ENCODE results near the gene ZWILCH.
A peak's percentile ranks its signal among the peaks of the same experiment; 100 is the strongest.
"Not testable (repeated sequence)": the region's sequence is repeated elsewhere in the genome, so short reads cannot be mapped to it uniquely, and the experiment has no call there.

The ZWILCH gene

DNA sequence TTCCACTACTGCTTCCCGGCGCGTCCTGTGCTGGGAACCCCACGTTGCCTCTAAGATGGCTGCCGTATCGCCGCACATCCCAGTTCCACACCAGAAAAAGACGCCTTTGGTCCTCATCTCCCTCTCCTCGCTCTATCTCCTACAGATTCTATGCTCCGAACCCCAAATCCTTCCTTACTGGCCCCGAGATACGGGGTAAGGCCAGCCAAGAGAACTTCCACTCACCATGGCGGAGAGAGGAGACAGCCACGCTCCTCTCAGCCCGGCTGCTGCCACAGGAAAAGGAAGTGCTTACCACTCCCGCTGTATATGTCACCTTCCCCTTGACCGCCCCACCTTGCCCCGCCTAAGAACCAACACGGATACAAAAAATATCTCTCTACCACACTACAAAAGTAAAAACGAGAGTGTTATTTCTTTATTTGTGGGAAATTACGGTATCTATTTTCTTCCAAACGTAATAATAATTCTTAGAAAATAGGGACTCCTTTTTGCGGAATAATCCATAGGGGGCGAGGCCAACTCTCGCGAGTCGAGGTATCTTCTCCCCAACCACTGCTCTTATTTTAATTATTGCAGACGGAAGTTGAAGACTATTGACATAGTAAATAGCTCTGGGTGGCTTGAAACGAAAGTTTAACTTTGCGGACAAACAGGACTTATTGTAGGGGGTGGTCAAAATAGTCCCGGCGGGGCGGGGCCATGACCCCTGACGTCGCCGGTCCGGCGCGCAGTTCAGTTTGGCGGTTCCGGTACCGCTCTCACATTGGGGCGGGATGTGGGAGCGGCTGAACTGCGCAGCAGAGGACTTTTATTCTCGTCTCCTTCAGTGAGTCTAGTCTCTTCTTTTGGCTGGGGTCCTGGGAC, at the start of gene ZWILCH, which contains the start of gene RPL4:
Gene ZWILCH, plus strand, starts transcription at position 764 of the 867 bp plus-strand sequence. Its CDS starts 13 bp downstream, at position 777.
Gene RPL4, minus strand, starts transcription at position 293 of the 867 bp plus-strand sequence. Its CDS starts 65 bp downstream, at position 228.
- peak; percentile 76 for DNase-seq

GRCh38 chr15:66456211-66456610, 48.9 kb upstream of the ZWILCH start:
- DNase-seq = no peak

GRCh38 chr15:66459818-66460615, 45.1 kb upstream of the ZWILCH start:
- DNase-seq = no peak

GRCh38 chr15:66461294-66461693, 43.8 kb upstream of the ZWILCH start:
- not testable (repeated sequence) for DNase-seq

- no peak for DNase-seq
Measured at GRCh38 chr15:66461917-66462316, 43.2 kb upstream of the ZWILCH start.

DNA sequence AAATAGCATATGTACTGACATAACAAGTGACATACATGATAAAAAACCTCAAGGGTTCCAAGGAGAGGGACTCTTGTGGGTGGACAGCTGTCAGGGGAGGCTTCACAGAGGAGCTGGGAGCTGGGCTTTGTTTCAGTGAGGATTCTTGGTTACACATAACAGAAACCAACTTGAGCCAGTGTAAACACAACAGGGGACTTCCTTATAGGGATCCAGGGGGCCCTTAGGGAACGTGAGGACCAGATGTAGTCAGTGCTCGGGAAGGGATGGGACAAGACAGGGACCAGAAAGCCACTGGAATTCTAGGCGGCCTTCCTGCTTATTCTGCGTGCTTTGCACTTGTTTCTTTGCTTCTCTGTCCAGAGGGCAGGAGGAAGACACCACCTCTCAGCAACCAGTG, 42.5 kb upstream of the ZWILCH start:
- no peak for DNase-seq

- DNase-seq = not testable (repeated sequence)
Measured at GRCh38 chr15:66465294-66465693, 39.8 kb upstream of the ZWILCH start.

GRCh38 chr15:66467162-66468040, 37.7 kb upstream of the ZWILCH start:
- not testable (repeated sequence) for DNase-seq

GRCh38 chr15:66470825-66471224, 34.3 kb upstream of the ZWILCH start:
- DNase-seq = not testable (repeated sequence)

DNA sequence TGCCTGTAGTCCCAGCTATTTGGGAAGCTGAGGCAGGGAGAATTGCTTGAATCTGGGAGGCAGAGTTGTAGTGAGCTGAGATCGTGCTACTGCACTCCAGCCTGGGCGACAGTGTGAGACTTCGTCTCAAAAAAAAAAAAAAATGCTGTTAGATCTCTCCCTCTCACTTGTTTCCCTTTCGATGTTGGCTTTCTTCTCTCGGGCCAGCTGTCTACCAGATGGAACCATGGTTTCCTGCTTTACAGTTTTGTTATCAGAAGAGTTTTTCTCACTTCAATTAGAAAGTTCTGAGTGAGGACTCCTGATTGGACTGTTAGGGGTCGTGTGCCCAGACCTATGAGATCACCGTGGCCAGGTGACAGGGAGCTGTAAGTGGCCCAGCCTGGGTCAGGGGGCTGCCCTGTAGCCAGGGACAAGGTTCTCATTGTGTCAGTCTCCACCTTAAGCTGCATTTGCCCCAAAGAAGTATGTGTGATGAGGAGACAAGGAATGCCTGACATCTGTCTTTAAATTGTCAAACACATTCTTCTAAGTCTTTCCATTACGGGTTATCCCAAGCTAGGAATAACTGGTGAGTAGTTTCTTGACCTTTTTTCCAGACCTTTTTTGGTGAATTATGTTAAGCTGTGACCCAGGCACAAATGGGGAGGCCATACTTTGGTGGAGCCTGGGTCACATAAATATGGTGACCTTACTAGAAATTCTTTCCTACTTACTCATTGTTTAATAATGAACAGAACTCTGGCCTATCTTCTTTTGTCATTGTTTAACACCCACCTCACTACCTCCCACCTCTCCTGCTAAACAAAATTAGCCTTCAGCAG, 32.7 kb upstream of the ZWILCH start:
- DNase-seq = peak; percentile 5

GRCh38 chr15:66474135-66474534, 31.0 kb upstream of the ZWILCH start:
- no peak for DNase-seq

DNA sequence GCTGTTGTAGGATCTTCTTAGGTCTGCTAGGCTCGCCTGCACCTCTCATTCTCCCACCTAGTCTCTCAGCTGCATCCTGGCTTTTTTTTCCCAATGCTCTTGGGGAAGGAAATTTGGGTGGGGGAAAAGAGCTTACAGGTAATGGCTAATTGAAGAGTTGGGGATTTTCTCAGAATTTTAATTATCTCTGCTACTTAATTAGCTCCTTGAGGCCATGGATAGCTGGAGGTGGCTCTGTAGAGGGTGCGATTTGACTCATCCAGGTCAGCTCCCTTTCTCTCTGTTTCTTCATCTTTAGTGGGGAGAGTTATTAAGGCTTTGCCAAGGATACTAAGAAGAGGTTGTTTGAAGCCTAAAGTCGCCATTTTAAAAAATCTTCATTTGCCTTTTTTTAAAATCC, 30.2 kb upstream of the ZWILCH start:
- DNase-seq = no peak

- DNase-seq = no peak
Measured at GRCh38 chr15:66476535-66476934, 28.6 kb upstream of the ZWILCH start.

GRCh38 chr15:66477011-66477410, 28.1 kb upstream of the ZWILCH start:
- DNase-seq = no peak

GRCh38 chr15:66480267-66480666, 24.9 kb upstream of the ZWILCH start:
- no peak for DNase-seq

DNA sequence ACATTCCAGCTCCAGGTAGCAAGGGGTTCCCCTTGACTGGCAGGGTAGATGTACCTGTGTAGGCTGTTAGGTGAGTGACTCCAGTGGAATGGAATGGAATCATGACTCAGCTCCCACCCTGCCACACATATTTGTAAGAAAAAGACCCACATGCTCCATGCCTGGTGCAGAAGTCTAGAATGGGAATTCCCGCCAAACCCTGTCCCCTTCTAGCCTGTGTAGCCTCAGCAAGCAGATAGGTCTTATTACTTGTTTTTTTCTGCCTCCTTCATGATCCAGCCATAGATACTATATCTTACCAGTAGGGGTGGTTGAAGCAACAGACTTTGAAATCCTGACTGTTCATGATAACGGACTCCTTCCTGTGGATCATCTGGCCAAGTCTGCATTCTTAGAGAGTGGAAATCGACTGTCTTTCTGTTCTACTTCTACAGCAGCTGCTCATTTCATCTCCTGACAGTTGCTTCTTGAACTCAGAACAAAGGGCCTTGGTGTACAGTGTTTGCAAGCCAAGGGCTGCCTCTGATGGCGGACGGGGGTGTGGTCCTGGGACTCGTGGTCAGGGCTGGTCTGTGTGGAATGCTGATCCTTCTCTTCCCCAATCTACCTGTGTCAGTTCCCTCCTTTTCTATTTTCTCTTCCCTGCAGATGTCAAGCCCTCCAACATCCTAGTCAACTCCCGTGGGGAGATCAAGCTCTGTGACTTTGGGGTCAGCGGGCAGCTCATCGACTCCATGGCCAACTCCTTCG, 23.8 kb upstream of the ZWILCH start:
- no peak for DNase-seq

DNA sequence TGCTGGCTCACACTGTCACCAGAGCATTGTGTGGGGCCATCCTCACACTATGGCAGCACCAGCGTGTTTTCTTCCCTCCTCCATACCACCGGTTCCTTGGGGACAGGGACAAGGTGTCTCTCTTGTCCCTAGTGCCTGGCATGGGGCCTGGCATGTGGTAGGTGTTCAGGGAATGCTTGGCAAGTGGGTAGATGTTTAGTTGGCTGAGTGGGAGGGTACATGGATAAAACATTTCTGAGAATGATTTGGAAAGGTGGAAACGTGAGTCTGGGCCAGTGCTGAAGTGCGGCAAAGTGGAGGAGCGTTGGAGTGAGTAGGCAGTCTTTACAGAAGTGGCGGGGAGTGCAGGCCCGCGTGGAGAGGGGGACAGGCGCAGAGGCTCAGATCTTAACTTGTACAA, 22.6 kb upstream of the ZWILCH start:
- no peak for DNase-seq

DNA sequence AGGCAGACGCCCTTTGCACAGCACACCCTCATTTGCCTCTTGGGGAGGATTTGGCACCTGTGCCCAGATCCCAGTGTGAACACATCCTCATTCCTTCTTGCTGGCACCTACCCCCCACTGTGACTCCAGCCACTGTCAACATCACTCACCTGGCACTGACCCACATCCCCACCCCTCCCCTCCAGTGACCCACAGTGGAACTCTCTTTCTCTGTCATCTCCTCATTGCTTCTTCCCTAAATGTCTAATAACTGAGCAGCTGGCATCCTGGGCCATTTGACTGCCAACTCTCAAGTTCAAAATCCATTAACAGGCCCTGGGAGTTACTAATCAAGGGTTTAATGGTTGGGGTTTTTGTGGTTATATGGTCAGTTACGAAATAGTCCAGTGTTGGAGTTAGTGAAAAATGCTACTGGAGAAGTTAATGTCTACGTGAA, 22.0 kb upstream of the ZWILCH start:
- DNase-seq = no peak

GRCh38 chr15:66484539-66485112, 20.5 kb upstream of the ZWILCH start:
- DNase-seq = no peak

DNA sequence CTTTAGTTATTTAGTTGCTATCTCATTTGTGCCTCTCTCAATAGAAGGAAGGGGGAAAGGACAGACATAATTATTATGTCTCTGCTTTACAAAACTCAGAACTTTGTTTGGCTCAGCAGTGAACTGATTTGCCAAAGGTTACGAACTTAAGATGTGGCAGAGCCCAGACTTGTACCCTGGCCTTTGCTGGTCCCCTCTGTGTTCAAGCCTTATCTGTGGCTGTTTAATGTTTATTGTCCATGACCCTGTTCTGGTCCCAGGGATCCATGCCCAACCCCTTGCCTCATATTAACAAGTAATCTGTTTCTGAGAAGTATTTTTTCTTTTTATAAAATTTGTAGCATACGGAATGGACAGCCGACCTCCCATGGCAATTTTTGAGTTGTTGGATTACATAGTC, 18.2 kb upstream of the ZWILCH start:
- DNase-seq = no peak

DNA sequence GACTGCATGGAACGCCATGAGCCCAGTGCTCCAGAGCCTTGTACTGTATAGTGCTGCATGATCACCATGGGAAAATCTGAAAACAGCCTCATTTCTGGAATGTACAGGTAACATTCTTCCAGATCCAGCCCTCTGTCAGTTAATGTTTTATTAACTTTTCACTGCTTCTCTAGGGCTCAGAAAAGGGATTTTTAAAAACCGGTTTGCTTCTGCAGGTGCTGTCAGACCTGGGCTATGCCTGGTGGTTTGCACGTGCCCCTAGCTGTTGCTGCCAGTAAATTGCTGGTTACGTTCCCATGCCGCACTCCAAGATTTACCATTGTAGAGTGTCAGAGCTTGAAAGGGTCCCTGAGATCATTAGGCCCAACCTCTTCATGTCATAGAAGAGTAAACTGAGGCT, 16.6 kb upstream of the ZWILCH start:
- DNase-seq = no peak

All from activated effector memory CD4-positive, alpha-beta T cell treated with Interleukin-2 at 50 U/mL for 16 hours (primary cell).